ENCODE measurements around the gene AQP7. TPM values are rescaled to one million over a fixed set of nuclear protein-coding genes. Genes with fewer than 3 reads are reported as not detected.

Gene AQP7
- total RNA-seq, 1 donor from 2014 or later = 5.0 TPM

GRCh38 chr9:33341182-33341581 lies 61.2 kb downstream of the AQP7 start:
- no peak for DNase-seq (ENCODE audit: extremely low spot score, unreplicated experiment)
- Mint-ChIP-seq H3K36me3 (peaks cover 47% of the 10 kb centered on the region), H3K9me3 (peaks cover 8% of the 10 kb centered on the region), H3K27me3 (no peaks in the 10 kb centered on the region), H3K27ac (no peak overlapping the region), H3K4me3 (no peak overlapping the region), H3K4me1 (ENCODE audit: unreplicated experiment) (no peaks in the 10 kb centered on the region)
- TF ChIP-seq CTCF (conservative IDR thresholded peaks at IDR 0.05) = no peak

- Mint-ChIP-seq H3K4me1 (ENCODE audit: unreplicated experiment) (no peaks in the 10 kb centered on the region), H3K27ac (no peak overlapping the region), H3K4me3 (no peak overlapping the region), H3K9me3 (peaks cover 8% of the 10 kb centered on the region), H3K27me3 (no peaks in the 10 kb centered on the region), H3K36me3 (peaks cover 49% of the 10 kb centered on the region)
- TF ChIP-seq CTCF (conservative IDR thresholded peaks at IDR 0.05) = no peak
- no peak for DNase-seq (ENCODE audit: extremely low spot score, unreplicated experiment)
Measured at GRCh38 chr9:33340186-33340585, 62.2 kb downstream of the AQP7 start.

Other genes with a start within 250 kb of the AQP7 start
- gene B4GALT1, start 235.2 kb downstream of the AQP7 start, total RNA-seq (ENCODE audit: low replicate concordance) = 91.9 and 150 TPM in 2 replicates
- not detected in 2 replicates for gene SPINK4, start 162.4 kb downstream of the AQP7 start, total RNA-seq (ENCODE audit: low replicate concordance)
- 92.6 and 113 TPM in 2 replicates for gene BAG1, start 137.9 kb downstream of the AQP7 start, total RNA-seq (ENCODE audit: low replicate concordance)
- 51.4 and 53.7 TPM in 2 replicates for gene CHMP5, start 137.5 kb downstream of the AQP7 start, total RNA-seq (ENCODE audit: low replicate concordance)
- gene NFX1, start 112.1 kb downstream of the AQP7 start, total RNA-seq (ENCODE audit: low replicate concordance) = 34.1 and 36.4 TPM in 2 replicates
- gene AQP3, start 45.0 kb upstream of the AQP7 start, total RNA-seq (ENCODE audit: low replicate concordance) = 33.1 and 67.0 TPM in 2 replicates
- 39.2 and 46.3 TPM in 2 replicates for gene NOL6, start 71.4 kb upstream of the AQP7 start, total RNA-seq (ENCODE audit: low replicate concordance)
- 2.8 and 10.3 TPM in 2 replicates for gene ANKRD18B, start 121.7 kb upstream of the AQP7 start, total RNA-seq (ENCODE audit: low replicate concordance)